Suprapubic skin (tissue), 3 donors: ENCODE data around the gene SLC29A1.

Source experiments
- CTCF ChIP-seq, 2 donors: fragments of 200-600 bp in 1 of 2; fragments of 450-650 bp in 1 of 2; sonication (generic) in 1 of 2; IDR thresholded peaks; one replicate each; pipeline ENCODE4 v1.5.1; 2016 to 2019; ENCODE audit warnings: antibody characterized with exemption in 2 of 2, mild to moderate bottlenecking in 1 of 2, moderate library complexity in 1 of 2
- POLR2A ChIP-seq, 2 donors: fragments of 450-650 bp; IDR thresholded peaks; one replicate each; pipeline ENCODE4 v1.6.1; 2017; ENCODE audit warnings: antibody characterized with exemption in 2 of 2, mild to moderate bottlenecking in 2 of 2, moderate library complexity in 2 of 2

DNA sequence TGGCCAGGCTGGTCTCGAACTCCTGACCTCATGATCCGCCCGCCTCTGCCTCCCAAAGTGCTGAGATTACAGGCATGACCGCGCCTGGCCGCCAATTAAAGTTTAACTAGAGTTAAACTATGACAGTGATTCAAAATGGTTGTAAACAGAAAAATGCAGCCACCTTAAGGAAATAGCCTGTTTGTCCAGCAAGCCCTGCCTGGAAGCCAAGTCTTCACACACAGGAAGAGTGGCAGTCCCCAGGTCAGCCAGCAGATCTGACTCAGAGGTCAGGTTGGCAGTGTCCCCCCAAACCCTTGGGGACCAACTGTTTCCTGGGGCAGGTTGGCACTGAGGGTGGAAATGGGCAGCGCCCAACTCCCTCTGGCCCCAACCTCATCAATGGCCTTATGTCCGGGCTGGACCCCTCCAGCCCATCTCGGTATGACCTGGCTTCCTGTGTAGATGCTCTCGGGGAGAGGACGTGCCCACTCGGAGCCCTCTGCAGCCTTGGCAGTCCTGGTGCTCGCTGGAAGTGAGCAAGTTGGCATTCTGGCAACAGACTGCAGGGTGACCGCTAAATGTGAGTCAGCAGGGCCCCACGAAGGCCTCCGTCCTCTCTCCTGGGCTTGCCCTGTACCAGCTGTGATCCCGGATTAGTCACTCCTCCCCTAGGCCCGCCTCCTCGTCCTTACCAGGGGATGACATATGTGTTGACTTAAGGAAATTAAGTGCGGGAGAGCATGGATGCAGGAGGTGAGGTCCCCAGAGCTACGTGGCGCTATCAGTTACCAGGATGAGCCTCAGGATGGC, 13.8 kb downstream of the SLC29A1 start:
- TF ChIP-seq CTCF (IDR thresholded peaks at IDR 0.05) (no peak), POLR2A (IDR thresholded peaks at IDR 0.05) (no peak)
